HG02885 (cell line): ENCODE data around the gene ATP5ME.

Experiments
- ATAC-seq: cut with Tn5 transposase; IDR thresholded peaks from one replicate; pipeline ENCODE4 v1.9.1; 2021; ENCODE audit warnings: mild to moderate bottlenecking; ENCODE audit not compliant: unreplicated experiment, poor library complexity

Gene ATP5ME

GRCh38 chr4:685679-686412, 11.8 kb upstream of the ATP5ME start:
- ATAC-seq: no peak

GRCh38 chr4:684623-685327, 10.7 kb upstream of the ATP5ME start:
- ATAC-seq: no peak

DNA sequence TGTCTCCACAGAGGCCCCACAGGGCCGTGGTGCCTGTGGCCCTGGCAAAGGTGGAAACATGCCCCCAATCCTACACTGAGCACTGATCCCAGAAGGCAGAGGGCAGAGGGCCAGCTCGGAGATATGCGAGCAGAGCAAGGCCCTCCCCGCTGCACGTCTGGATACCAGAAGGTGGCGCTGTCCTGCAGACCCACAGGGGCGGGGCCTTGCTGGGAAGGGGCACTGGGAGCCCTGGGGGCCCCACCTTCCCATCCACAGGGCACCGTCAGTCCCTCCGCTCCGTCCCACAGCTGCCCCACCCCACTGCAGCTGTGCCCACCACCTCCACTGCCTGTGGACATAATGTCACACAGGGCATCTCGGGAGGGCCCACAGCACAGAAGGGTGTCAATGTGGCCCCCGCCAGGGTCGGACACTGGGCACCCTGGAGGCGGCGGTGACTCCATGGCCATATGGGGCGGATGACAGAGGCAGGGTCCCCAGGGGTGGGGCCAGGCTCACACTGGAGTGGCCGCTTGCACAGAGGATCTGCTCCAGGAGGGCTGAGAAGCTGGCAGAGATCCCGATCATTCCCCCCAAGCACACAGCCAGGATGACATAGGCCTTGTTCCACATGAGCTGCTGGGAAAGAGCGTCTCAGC, 10.0 kb upstream of the ATP5ME start:
- peak; percentile 22 for ATAC-seq

GRCh38 chr4:683247-683897, 9.3 kb upstream of the ATP5ME start:
- ATAC-seq: no peak

GRCh38 chr4:682490-683172, 8.6 kb upstream of the ATP5ME start:
- ATAC-seq: no peak

DNA sequence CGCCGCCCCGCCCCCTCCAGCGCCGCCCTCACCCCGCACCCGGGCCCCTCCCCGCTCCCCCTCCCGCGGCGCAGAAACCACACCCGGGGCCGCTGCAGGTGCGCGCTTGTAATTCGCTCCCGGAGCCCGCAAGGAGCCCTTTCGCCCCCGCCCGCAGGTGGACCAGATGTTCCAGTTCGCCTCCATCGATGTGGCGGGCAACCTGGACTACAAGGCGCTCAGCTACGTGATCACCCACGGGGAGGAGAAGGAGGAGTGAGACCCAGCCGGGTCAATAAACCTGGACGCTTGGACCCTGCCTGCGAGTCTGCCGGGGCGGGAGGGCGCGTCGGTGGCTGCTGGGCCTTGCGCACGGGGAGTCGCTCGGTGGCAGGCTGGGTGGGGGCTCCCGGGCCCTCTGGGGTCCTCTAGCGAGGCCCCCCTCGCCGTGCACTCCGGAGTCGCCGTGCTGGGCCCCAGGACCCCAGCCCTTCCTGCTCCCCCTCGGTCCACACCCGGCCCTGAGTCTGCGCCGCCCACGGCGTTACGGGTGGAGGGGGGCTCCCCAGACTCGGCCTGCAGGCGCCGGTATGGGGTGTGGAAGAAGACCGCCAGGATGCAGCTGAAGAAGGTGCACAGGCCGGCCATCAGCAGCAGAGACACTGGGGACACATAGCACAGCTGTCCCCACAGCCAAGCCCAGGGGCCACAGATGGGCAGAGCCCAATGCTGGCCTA, 7.8 kb upstream of the ATP5ME start:
- ATAC-seq: no peak

DNA sequence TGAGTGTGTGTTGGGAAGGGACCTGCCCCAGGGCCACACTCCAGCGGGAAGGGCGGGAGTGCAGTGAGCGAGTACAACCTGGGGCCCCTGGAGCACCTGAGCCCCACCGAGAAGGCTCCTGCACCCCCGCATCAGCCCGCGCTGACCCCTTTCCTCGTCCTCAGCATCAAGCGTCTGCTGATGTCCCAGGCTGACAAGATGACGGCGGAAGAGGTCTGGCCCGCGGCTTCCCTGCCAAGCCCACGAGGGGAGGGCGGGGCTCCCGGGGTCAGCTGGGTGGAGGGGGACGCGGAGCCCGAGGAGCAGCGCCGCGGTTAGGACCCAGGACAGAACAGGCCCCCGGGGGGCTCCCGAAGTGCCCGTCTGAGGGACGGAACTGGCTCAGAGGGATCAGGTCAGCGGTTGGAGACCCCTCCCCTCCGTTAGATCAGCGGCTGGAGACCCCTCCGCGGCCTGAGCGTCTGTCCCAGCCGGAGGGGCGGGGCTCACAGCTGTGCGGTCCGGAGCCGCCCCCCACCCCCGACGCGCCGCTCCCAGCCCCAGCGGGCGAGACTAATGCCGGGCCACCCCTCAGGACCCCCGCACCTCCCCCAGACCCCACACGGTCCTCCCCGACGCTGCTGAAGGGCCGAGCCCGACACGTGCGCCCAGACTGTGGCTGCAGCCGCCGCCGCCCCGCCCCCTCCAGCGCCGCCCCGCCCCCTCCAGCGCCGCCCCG, 7.0 kb upstream of the ATP5ME start:
- ATAC-seq: peak; percentile 31

- ATAC-seq: peak; percentile 37
These were observed 6.5 kb upstream of the ATP5ME start for GRCh38 chr4:680551-680927.

GRCh38 chr4:680091-680490, 6.0 kb upstream of the ATP5ME start:
- no peak for ATAC-seq

- no peak for ATAC-seq
These were observed 5.6 kb upstream of the ATP5ME start for GRCh38 chr4:679629-680028.

DNA sequence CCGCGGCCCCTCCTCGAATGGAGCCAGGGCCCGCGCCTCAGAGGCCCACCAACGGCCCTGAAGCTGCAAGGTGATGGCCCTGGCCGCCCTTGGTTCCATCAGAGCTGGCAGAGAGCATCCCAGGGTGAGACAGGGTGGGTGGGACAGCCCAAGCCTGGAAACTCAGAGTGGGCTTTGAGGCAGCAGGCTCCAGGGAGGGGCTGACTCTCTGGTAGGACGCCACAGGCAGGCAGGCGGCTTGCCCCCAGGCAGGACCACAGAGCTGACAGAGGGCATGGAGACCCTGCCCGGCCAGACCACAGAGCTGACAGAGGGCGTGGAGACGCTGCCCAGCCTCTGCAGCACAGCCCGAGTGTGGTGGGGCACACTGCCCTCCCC, 5.0 kb upstream of the ATP5ME start:
- ATAC-seq: no peak

DNA sequence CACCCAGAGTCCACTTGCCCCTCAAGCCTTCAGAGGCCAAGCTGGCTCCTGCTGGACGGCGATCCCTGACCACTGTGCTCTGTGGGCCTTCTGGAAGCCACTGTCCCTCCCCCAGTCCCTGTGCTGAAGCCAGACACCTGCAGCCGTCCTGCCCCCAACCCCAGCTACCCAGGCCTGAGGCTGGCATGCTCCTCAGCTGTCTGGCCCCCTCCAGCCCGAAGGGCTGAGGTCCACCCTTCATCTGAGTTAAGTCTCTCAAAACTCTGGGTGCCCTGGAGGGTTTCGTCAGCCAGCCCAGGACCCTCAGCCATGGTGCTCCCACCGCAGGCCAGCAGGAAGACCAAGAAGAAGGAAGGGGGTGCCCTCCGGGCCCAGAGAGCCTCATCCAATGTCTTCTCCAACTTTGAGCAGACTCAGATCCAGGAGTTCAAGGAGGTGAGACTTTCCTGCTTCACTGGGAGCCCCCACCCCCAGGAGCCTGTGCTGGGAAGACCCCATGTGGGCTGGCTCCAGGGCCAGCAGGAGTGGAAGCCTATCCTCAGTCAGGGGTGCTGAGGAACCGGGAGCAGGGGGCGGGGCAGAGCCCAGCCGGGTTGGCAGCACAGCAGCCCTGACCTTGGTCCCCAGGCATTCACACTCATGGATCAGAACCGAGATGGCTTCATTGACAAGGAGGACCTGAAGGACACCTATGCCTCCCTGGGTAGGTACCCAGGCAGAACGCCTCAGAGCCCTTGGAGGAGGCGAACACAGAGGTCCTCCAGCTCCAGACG, 4.4 kb upstream of the ATP5ME start:
- ATAC-seq: no peak

- ATAC-seq: peak; percentile 28
These were observed 3.6 kb upstream of the ATP5ME start for GRCh38 chr4:677431-678293.

- ATAC-seq: no peak
These were observed 2.8 kb upstream of the ATP5ME start for GRCh38 chr4:676871-677235.

GRCh38 chr4:675980-676870, 2.1 kb upstream of the ATP5ME start:
- peak; percentile 21 for ATAC-seq

DNA sequence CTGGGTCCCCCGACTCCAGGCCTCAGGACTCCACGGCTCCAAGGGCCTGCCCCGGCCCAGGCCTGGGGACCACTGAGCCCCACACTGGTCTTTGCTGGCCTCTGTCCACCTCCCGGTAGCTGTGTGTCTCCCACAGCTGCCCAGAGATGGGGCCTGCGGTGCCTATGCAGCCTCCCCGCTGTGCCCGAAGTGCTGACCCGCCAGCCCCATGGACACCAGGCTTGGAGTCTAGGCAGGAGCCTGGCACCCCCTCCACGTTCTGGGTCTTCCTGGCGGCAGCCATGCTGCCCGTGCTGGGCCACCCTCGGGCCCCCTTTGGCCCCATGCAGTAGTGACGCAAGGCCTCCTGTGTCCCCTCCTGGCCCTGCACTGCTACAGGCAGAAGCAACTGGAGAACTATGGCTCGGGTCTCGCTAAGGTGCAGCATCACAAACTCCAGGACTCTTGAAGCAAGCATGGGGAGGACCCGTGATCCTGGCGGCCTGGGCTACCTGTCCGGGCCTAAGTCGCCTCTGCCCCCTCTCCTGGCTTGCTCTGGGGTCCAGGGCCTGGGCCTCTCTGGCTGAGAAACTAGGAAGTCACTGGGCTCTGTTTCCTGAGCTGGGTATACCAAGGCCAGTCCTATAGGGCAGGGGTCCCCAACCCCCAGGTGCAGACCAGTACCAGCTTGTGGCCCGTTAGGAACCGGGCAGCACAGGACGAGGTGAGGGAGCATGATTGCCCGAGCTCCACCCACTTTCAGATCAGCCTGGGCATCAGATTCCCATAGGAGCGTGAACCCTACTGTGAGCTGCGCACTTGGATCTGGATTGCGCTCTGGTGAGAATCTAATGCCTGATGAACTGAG, 1.2 kb upstream of the ATP5ME start:
- ATAC-seq: peak; percentile 3
